HG02981 (cell line): ENCODE measurements around the gene DNAJC21.

Experiments used
- ATAC-seq: cut with Tn5 transposase; IDR thresholded peaks from one replicate; pipeline ENCODE4 v1.9.1; 2021; ENCODE audit warnings: mild to moderate bottlenecking, moderate library complexity; ENCODE audit not compliant: unreplicated experiment

Gene DNAJC21

GRCh38 chr5:34977934-34978613 is 48.7 kb downstream of the DNAJC21 start:
- peak; percentile 92 for ATAC-seq

DNA sequence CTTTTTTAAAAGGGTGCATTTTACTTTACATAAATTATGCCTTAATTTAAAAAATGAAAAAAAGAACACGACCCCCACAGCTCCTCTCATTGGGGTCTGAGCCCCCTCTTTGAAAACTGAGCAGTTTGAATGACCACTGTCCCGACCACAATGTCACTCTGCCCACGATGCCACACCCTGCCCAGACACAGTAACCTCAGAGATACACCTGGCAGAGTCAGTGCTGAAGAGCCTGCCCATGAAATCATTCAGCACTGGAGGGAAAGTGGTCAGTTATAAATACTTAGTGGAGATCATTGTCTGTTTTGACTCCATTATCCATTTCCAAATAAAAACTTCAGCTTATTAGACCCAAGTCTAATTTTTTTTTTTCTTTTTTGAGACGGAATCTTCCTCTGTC is 49.3 kb downstream of the DNAJC21 start:
- ATAC-seq: peak; percentile 20

DNA sequence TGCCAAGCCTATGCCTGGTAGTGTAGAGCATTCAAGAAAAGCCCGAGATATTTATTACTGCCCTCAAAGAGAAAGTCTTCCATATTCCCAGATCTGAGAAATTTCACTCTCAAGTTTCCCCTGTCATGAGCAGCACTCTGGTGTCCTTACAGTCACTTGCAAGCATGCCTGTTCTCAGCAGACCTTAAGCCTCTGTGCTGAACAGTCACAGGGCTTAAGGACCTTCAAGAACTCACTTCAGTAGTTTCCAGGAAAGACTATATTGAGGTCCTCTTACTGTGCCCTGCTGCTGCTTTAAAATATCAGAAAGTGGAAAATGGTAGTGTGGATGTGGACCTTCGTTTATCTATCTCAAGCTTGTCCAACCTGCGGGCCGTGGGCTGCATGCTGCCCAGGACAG is 53.5 kb downstream of the DNAJC21 start:
- no peak for ATAC-seq

- ATAC-seq: no peak
Measured at GRCh38 chr5:34986965-34987364, 57.6 kb downstream of the DNAJC21 start.

DNA sequence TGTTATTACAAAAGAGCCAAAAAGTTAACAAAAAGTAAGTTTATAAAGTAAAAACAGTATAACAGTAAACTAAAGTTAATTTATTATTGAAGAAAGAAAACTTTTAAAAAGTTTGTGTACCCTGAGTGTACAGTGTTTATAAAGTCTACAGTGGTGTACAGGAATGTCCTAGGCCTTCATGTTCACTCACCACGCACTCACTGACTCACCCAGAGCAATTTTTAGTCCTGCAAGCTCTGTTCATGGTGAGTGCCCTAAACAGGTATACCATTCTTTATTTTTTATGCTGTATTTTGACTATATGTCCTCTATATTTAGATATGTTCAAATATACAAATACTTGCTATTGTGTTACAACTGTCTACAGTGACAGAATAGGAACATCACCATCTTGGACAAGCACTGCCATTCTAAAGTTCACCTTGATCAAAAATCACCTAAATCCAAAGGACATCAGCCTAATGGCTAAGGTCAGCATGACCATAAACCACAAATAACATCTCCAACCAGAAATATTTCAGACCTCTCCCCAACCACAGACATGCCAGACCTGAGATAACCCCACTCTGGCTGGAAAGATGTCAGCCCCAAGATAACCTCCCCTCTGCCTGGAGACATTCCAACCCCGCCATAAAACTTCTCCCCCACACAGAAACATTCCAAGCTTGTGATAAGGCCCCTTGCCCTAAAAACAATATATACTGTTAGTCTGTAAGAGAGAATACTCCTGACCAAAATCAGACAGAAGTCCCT is 62.3 kb downstream of the DNAJC21 start:
- no peak for ATAC-seq

GRCh38 chr5:34993951-34994350 is 64.6 kb downstream of the DNAJC21 start:
- no peak for ATAC-seq

- ATAC-seq: no peak
Measured at GRCh38 chr5:34996261-34996660, 66.9 kb downstream of the DNAJC21 start.

DNA sequence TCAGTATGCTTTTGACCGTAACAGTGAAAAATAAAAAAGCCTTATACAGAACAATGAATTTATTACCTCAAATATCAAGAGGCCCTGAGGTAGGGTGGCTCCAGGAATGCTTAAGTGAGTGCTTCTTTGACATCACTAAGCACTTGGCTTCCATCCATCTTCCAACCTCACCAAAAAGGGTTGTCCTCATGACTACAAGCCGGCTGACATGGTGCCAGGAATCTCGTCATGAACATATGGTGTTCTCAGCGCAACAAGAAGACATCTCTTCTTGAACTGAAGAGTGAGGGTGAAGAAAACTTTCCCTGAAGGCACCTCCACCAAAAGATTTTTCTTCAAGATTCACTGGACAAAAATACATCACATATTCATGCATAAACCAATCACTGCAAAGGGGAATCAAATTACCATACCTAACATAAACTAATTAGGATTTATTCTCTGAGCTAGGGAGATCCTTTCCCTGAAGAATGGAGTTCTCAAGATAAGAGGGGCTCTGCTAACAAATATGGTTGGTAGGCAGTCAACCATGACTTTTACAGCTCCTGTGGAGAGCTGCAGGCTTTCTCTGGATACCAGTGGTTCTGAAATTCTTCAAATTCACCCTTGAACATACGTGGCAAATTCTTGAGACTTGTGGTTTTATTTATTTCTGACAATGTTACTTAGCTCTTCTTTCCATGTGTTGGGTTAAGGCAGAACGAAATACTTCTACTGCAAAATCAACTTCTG is 68.9 kb downstream of the DNAJC21 start:
- no peak for ATAC-seq

DNA sequence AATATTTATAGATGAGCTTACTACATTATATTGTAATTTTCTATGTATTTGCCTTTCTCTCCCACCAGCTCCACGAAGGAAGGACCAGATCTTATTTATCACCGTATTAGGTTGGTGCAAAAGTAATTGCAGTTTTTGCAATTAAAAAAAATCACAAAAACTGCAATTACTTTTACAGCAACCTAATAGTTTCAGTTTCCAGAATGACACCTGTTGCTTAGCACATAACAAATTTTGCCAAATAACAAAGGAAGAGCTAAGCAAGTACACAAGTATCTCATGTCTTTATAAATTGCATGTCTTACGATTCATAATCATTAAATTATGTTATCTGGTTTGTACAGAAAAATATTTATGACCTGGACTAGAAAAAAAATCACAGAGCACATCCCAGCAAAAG is 72.5 kb downstream of the DNAJC21 start:
- no peak for ATAC-seq

- no peak for ATAC-seq
Measured at GRCh38 chr5:35002459-35002858, 73.1 kb downstream of the DNAJC21 start.

- peak; percentile 58 for ATAC-seq
Measured at GRCh38 chr5:35003018-35003957, 73.9 kb downstream of the DNAJC21 start.

DNA sequence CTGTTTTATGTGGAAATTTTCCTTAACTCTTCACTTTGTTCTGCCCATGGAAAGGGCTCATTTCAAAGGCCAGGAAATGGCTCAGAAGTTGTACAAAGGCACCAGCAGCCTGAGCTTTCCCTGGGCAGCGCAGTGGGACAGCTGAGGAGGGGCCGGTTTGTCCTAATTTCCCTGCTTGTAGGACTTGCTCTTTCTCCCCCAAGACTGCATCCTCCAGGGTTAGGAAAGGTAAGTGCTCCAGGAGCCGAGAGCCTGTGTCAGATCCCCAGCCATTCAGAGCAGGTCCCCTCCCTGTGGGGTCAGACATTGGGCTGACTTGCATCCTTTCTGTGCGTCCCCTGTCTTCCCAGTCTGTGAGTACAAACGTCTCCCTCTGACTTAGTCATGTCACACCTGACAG is 74.8 kb downstream of the DNAJC21 start:
- ATAC-seq: no peak

DNA sequence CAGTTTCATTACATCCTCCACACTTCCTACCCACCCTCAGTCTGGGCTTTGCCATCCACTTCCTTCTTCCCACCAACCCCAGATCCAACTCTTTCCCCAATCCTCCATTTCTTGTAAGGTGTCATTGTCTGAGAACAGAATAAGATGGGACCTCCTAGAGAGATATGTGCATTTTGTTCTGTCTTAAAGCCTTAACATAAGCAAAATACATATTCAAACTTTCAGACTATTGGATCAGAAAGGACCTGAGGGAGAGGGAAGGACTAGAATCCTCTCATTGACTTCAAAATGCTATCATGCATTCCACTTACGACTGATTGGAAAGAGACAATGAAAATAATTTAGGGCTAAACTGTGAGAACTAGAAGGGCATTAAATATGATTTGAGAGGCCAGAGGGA is 75.4 kb downstream of the DNAJC21 start:
- ATAC-seq: no peak
